Parathyroid adenoma (tissue), 2 donors: ENCODE data around the gene NEGR1.

Experiments
- H2AFZ ChIP-seq: fragments of 300-600 bp; sonication (generic); one replicate; pipeline ENCODE4 v1.7.0; 2017; ENCODE audit warnings: antibody characterized with exemption, mild to moderate bottlenecking
- H3K27ac ChIP-seq: fragments of 300-600 bp; sonication (generic); one replicate; pipeline ENCODE4 v1.7.0; 2017
- H3K27me3 ChIP-seq: fragments of 300-600 bp; sonication (generic); one replicate; pipeline ENCODE4 v1.7.0; 2017; ENCODE audit warnings: low read length; ENCODE audit not compliant: control insufficient read depth, insufficient read depth
- H3K36me3 ChIP-seq: fragments of 300-600 bp; sonication (generic); one replicate; pipeline ENCODE4 v1.7.0; 2017; ENCODE audit warnings: low read length; ENCODE audit not compliant: control insufficient read depth, insufficient read depth
- H3K4me1 ChIP-seq: fragments of 300-600 bp; sonication (generic); one replicate; pipeline ENCODE4 v1.7.0; 2017; ENCODE audit warnings: control low read depth
- H3K4me2 ChIP-seq: fragments of 300-600 bp; sonication (generic); one replicate; pipeline ENCODE4 v1.7.0; 2017; ENCODE audit warnings: low read length
- H3K4me3 ChIP-seq: fragments of 300-600 bp; sonication (generic); one replicate; pipeline ENCODE4 v1.7.0; 2017; ENCODE audit warnings: low read depth, low read length
- H3K79me2 ChIP-seq: fragments of 300-600 bp; sonication (generic); one replicate; pipeline ENCODE4 v1.7.0; 2017; ENCODE audit warnings: control low read depth
- H3K9ac ChIP-seq: fragments of 300-600 bp; sonication (generic); one replicate; pipeline ENCODE4 v1.7.0; 2017; ENCODE audit warnings: mild to moderate bottlenecking
- H3K9me3 ChIP-seq: fragments of 300-600 bp; sonication (generic); one replicate; pipeline ENCODE4 v1.7.0; 2017; ENCODE audit warnings: low read length; ENCODE audit not compliant: control insufficient read depth
- TF ChIP-seq, protein P1 (sequence below): fragments of 300-600 bp; sonication (generic); IDR thresholded peaks from one replicate; pipeline ENCODE4 v1.7.0; 2017; ENCODE audit warnings: antibody characterized with exemption, mild to moderate bottlenecking
- donor health status: primary hyperparathyroidism.

NEGR1 gene

GRCh38 chr1:72280711-72281110 is 1.6 kb downstream of the NEGR1 start:
- Histone ChIP-seq H3K4me3 (no peak overlapping the region), H3K4me2 (no peak overlapping the region), H3K27ac (no peak overlapping the region), H3K9ac (no peak overlapping the region), H2AFZ (no peak overlapping the region), H3K9me3 (no peaks in the 10 kb centered on the region), H3K79me2 (no peaks in the 10 kb centered on the region), H3K27me3 (no peaks in the 10 kb centered on the region), H3K36me3 (no peaks in the 10 kb centered on the region), H3K4me1 (no peaks in the 10 kb centered on the region)
- TF ChIP-seq, protein P1, sequence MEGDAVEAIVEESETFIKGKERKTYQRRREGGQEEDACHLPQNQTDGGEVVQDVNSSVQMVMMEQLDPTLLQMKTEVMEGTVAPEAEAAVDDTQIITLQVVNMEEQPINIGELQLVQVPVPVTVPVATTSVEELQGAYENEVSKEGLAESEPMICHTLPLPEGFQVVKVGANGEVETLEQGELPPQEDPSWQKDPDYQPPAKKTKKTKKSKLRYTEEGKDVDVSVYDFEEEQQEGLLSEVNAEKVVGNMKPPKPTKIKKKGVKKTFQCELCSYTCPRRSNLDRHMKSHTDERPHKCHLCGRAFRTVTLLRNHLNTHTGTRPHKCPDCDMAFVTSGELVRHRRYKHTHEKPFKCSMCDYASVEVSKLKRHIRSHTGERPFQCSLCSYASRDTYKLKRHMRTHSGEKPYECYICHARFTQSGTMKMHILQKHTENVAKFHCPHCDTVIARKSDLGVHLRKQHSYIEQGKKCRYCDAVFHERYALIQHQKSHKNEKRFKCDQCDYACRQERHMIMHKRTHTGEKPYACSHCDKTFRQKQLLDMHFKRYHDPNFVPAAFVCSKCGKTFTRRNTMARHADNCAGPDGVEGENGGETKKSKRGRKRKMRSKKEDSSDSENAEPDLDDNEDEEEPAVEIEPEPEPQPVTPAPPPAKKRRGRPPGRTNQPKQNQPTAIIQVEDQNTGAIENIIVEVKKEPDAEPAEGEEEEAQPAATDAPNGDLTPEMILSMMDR = no peak

DNA sequence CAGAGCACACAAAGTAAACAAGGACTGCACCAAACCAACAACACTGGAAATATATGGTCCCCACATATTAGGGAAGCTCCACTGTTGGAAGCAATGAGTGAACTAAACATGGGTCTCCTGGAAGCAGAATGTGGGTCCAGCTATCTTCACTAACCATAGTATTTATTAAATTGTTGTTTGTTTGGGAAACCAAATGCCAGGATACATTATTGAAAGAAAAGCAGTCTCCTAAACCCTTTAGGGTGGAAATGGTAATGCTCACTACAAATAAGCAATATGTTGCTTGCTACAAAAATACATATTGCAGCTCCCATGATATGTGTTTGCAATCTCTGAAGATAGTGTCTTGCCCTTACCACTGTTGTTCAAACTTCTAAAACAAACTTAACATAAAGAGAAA is 2.2 kb downstream of the NEGR1 start:
- TF ChIP-seq, protein P1 = no peak
- H3K27ac ChIP-seq = no peak overlapping the region
- H3K9ac ChIP-seq = no peak overlapping the region
- H3K79me2 ChIP-seq = no peaks in the 10 kb centered on the region
- no peaks in the 10 kb centered on the region for H3K9me3 ChIP-seq
- H3K4me1 ChIP-seq = no peaks in the 10 kb centered on the region
- no peaks in the 10 kb centered on the region for H3K27me3 ChIP-seq
- no peak overlapping the region for H2AFZ ChIP-seq
- H3K4me3 ChIP-seq = no peak overlapping the region
- H3K4me2 ChIP-seq = no peak overlapping the region
- no peaks in the 10 kb centered on the region for H3K36me3 ChIP-seq

DNA sequence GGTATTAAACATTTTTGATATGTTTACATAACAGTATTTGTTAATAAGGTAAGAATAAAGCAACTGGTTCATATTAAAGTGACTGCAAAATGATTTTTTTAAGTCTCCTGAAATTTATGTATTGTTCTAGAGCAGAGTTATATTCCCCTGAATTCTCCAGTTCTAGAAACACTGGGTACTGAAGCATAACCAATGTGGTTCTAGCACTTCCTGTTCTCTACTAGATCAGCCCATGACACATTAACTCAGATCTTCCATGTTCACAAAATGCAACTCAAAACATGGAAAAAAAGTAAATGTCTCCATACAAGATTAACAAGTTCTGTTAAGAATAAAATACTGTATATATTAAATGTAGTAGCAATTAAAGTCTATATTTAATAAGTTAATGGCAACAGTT is 3.9 kb downstream of the NEGR1 start:
- Histone ChIP-seq H3K9me3 (no peaks in the 10 kb centered on the region), H3K4me1 (no peaks in the 10 kb centered on the region), H3K27me3 (no peaks in the 10 kb centered on the region), H3K4me3 (no peak overlapping the region), H3K36me3 (no peaks in the 10 kb centered on the region), H3K27ac (no peak overlapping the region), H3K79me2 (no peaks in the 10 kb centered on the region), H3K9ac (no peak overlapping the region), H2AFZ (no peak overlapping the region), H3K4me2 (no peak overlapping the region)
- TF ChIP-seq, protein P1 = no peak

- no peaks in the 10 kb centered on the region for H3K4me1 ChIP-seq
- H3K27ac ChIP-seq = no peak overlapping the region
- no peak overlapping the region for H2AFZ ChIP-seq
- TF ChIP-seq, protein P1 = no peak
- no peak overlapping the region for H3K4me2 ChIP-seq
- no peak overlapping the region for H3K9ac ChIP-seq
- no peak overlapping the region for H3K4me3 ChIP-seq
- H3K79me2 ChIP-seq = no peaks in the 10 kb centered on the region
- H3K36me3 ChIP-seq = no peaks in the 10 kb centered on the region
- no peaks in the 10 kb centered on the region for H3K27me3 ChIP-seq
- H3K9me3 ChIP-seq = no peaks in the 10 kb centered on the region
Measured at GRCh38 chr1:72271555-72272085, 10.7 kb downstream of the NEGR1 start.

GRCh38 chr1:72262735-72263134 is 19.6 kb downstream of the NEGR1 start:
- H3K4me1 ChIP-seq = no peaks in the 10 kb centered on the region

More at GRCh38 chr1:72262735-72263134, 19.6 kb downstream of the NEGR1 start:
- Histone ChIP-seq H3K9me3 (no peaks in the 10 kb centered on the region), H2AFZ (no peak overlapping the region), H3K36me3 (no peaks in the 10 kb centered on the region), H3K4me3 (no peak overlapping the region), H3K27ac (no peak overlapping the region), H3K9ac (no peak overlapping the region), H3K4me2 (no peak overlapping the region), H3K79me2 (no peaks in the 10 kb centered on the region), H3K27me3 (no peaks in the 10 kb centered on the region)
- TF ChIP-seq, protein P1 = no peak
